Loucy (cell line): Measurements from ENCODE around the gene MRTFB.

Source experiments
- H2AFZ ChIP-seq: fragments of 200-600 bp; sonication (generic); 2 replicates; pipeline ENCODE4 v1.6.0; 2016; ENCODE audit warnings: antibody characterized with exemption, mild to moderate bottlenecking, low read length, moderate library complexity
- H3F3A ChIP-seq: fragments of 200-600 bp; 2 replicates; pipeline ENCODE4 v1.6.0; 2016; ENCODE audit warnings: antibody characterized with exemption, low read depth, mild to moderate bottlenecking
- H3K27me3 ChIP-seq: fragments of 200-600 bp; sonication (generic); 2 replicates; pipeline ENCODE4 v1.6.1; 2014; ENCODE audit warnings: low read length, mild to moderate bottlenecking; ENCODE audit not compliant: insufficient read depth, poor library complexity, severe bottlenecking
- H3K36me3 ChIP-seq: fragments of 200-600 bp; sonication (generic); 2 replicates; pipeline ENCODE4 v1.6.1; 2016; ENCODE audit warnings: low read length; ENCODE audit not compliant: insufficient read depth
- H3K4me1 ChIP-seq: fragments of 200-600 bp; sonication (generic); 2 replicates; pipeline ENCODE4 v1.5.1; 2014; ENCODE audit warnings: low read length, mild to moderate bottlenecking; ENCODE audit not compliant: insufficient read depth, poor library complexity, severe bottlenecking
- H3K4me2 ChIP-seq: fragments of 200-600 bp; sonication (generic); 2 replicates; pipeline ENCODE4 v1.6.0; 2014; ENCODE audit warnings: antibody characterized with exemption, low read length, low read depth, mild to moderate bottlenecking; ENCODE audit not compliant: poor library complexity, severe bottlenecking
- H3K4me3 ChIP-seq: fragments of 200-600 bp; sonication (generic); 2 replicates; pipeline ENCODE4 v1.5.1; 2014; ENCODE audit warnings: low read length, mild to moderate bottlenecking, mixed read lengths; ENCODE audit not compliant: poor library complexity, severe bottlenecking
- H3K79me2 ChIP-seq: fragments of 200-600 bp; sonication (generic); 2 replicates; pipeline ENCODE4 v1.6.1; 2014; ENCODE audit warnings: low read length; ENCODE audit not compliant: insufficient read depth
- H3K9ac ChIP-seq: fragments of 200-600 bp; sonication (generic); 2 replicates; pipeline ENCODE4 v1.6.0; 2014; ENCODE audit warnings: mild to moderate bottlenecking, low read depth, low read length, moderate library complexity; ENCODE audit not compliant: poor library complexity, severe bottlenecking
- H3K9me2 ChIP-seq: fragments of 200-600 bp; sonication (generic); replicated peaks from 2 replicates; pipeline ENCODE4 v1.6.1; 2016; ENCODE audit warnings: low read depth, low read length, mixed read lengths
- H3K9me3 ChIP-seq: fragments of 200-600 bp; sonication (generic); 2 replicates; pipeline ENCODE4 v1.6.1; 2014; ENCODE audit warnings: mild to moderate bottlenecking, antibody characterized with exemption, low read length, low read depth; ENCODE audit not compliant: insufficient read depth
- H4K20me1 ChIP-seq: fragments of 200-600 bp; sonication (generic); 2 replicates; pipeline ENCODE4 v1.6.0; 2014; ENCODE audit warnings: antibody characterized with exemption, low read length, mild to moderate bottlenecking; ENCODE audit not compliant: insufficient read depth, poor library complexity, severe bottlenecking
- EZH2phosphoT487 ChIP-seq: fragments of 200-600 bp; IDR thresholded peaks from 2 replicates; pipeline ENCODE4 v1.6.1; 2018; ENCODE audit warnings: antibody characterized with exemption, mild to moderate bottlenecking, moderate library complexity, borderline replicate concordance
- TF ChIP-seq, protein P1 (sequence below): fragments of 200-600 bp; sonication (generic); conservative IDR thresholded peaks from 2 replicates; pipeline ENCODE4 v1.5.1; 2014; ENCODE audit warnings: mild to moderate bottlenecking, antibody characterized with exemption, low read length

Gene MRTFB

DNA sequence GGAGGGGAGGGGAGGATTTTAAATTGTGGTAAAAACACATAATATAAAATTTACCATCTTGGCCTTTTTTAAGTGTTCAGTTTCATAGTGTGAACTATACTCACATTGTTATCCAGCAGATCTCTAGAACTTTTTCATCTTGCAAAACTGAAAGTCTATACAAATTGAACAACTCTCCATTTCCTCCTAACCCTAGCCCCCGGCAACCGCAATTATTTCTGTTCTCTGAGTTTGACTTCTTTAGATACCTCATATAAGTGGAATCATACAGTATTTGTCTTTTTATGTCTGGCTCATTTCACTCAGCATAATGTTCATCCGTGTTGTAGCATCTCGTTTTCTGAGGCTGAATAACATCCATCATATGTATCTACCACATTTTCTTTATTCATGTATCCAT, 30.0 kb upstream of the MRTFB start:
- Histone ChIP-seq H3F3A (no peaks in the 10 kb centered on the region), H3K4me3 (no peak overlapping the region), H3K4me2 (peak overlapping the region; percentile 16)

DNA sequence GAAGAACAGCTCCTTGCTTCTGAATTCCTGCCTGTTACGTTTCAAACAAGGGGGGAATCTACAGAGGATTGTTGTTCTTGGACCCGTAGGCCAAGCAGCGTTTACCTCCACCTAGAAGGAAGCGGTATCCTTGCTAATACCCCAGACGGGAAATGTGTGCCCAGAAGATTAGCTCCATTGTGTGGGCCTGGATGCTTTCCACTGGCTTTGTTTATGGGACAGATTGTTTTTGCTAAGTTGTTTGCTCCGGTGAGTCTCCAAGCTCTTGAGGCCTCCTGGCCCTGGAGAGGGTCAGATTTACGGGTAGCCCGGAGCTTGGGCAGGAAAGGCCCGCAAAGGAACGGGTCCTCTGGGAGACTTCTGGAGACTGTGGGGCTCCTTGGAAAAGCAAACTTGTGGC, 28.4 kb upstream of the MRTFB start:
- Histone ChIP-seq H3K27me3 (no peaks in the 10 kb centered on the region), H3K36me3 (no peaks in the 10 kb centered on the region), H3F3A (no peaks in the 10 kb centered on the region), H3K9ac (no peak overlapping the region), H4K20me1 (no peaks in the 10 kb centered on the region), H3K4me3 (no peak overlapping the region), H2AFZ (no peak overlapping the region), H3K4me1 (no peaks in the 10 kb centered on the region), H3K4me2 (no peak overlapping the region), H3K9me2 (no peaks in the 10 kb centered on the region), H3K79me2 (no peaks in the 10 kb centered on the region), H3K9me3 (no peaks in the 10 kb centered on the region)
- no peak for TF ChIP-seq EZH2phosphoT487
- TF ChIP-seq, protein P1, sequence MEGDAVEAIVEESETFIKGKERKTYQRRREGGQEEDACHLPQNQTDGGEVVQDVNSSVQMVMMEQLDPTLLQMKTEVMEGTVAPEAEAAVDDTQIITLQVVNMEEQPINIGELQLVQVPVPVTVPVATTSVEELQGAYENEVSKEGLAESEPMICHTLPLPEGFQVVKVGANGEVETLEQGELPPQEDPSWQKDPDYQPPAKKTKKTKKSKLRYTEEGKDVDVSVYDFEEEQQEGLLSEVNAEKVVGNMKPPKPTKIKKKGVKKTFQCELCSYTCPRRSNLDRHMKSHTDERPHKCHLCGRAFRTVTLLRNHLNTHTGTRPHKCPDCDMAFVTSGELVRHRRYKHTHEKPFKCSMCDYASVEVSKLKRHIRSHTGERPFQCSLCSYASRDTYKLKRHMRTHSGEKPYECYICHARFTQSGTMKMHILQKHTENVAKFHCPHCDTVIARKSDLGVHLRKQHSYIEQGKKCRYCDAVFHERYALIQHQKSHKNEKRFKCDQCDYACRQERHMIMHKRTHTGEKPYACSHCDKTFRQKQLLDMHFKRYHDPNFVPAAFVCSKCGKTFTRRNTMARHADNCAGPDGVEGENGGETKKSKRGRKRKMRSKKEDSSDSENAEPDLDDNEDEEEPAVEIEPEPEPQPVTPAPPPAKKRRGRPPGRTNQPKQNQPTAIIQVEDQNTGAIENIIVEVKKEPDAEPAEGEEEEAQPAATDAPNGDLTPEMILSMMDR, result no peak

More for the DNA sequence above, 30.0 kb upstream of the MRTFB start:
- no peaks in the 10 kb centered on the region for H3K79me2 ChIP-seq
- no peak overlapping the region for H2AFZ ChIP-seq
- TF ChIP-seq EZH2phosphoT487, result no peak
- TF ChIP-seq, protein P1, result no peak
- H3K4me1 ChIP-seq, result no peaks in the 10 kb centered on the region
- H3K36me3 ChIP-seq, result no peaks in the 10 kb centered on the region
- no peaks in the 10 kb centered on the region for H3K9me2 ChIP-seq
- H4K20me1 ChIP-seq, result no peaks in the 10 kb centered on the region
- H3K9me3 ChIP-seq, result no peaks in the 10 kb centered on the region
- H3K9ac ChIP-seq, result no peak overlapping the region
- no peaks in the 10 kb centered on the region for H3K27me3 ChIP-seq

DNA sequence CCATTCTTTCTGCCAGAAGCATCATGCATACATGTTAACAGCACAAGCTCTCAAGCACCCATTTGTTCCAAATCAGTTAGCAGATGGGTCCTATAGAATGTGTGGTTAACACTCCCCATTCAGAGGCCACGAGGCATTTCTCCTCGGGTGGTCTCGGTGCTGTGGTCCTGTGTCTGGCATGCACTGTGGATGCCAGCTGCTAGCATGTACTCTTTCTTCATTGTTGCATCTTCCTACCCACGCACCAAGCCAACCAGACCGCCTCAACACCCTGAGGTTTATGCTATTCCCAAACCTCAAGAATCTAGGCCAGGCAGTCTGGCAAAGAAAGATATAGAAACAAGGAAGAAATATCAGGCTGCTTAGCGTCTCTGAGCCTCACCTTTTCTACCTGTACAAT, 27.8 kb upstream of the MRTFB start:
- no peak for TF ChIP-seq EZH2phosphoT487
- TF ChIP-seq, protein P1, result no peak
- Histone ChIP-seq H3K9me3 (no peaks in the 10 kb centered on the region), H3K9ac (no peak overlapping the region), H3K4me1 (no peaks in the 10 kb centered on the region), H3K27me3 (no peaks in the 10 kb centered on the region), H3F3A (no peaks in the 10 kb centered on the region), H3K79me2 (no peaks in the 10 kb centered on the region), H2AFZ (no peak overlapping the region), H3K4me3 (no peak overlapping the region), H3K36me3 (no peaks in the 10 kb centered on the region), H4K20me1 (no peaks in the 10 kb centered on the region), H3K4me2 (no peak overlapping the region), H3K9me2 (no peaks in the 10 kb centered on the region)
